HG03108 (cell line): ENCODE measurements around the gene OTOP1.
"Not testable (repeated sequence)": the region's sequence is repeated elsewhere in the genome, so short reads cannot be mapped to it uniquely, and the experiment has no call there.

Experiments
- ATAC-seq: cut with Tn5 transposase; IDR thresholded peaks from one replicate; pipeline ENCODE4 v1.9.1; 2021; ENCODE audit warnings: moderate library complexity; ENCODE audit not compliant: unreplicated experiment

OTOP1 gene

DNA sequence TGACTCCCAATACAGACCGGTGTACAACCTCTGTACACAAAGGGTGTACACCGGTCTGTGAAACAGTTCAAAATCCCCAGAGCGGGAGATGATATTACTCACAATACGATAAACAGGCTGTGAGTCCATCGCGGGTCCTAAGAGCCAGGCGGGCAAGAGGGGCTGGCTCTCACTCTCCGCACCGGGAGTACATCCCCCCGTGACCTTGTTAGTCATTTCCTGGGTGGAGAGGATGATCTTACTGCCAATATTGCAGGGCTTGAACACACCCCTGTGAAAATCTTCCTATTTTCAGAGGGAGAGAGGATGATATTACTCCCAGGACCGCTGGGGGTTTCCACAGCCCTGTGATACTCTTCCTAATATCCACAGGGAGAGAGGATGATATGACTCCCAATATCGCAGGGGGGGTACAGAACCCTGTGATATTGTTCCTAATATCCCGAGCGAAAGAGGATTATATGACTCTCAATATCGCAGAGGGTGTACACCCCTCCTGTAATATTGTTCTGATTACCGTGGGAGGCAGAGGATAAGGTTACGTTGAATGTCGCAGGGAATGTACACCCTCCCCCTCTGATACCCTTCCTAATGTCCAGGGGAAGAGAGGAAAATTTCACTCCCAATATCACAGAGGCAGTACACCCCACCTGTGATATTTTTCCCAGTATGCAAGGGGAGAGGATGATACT, 60.9 kb downstream of the OTOP1 start:
- not testable (repeated sequence) for ATAC-seq

DNA sequence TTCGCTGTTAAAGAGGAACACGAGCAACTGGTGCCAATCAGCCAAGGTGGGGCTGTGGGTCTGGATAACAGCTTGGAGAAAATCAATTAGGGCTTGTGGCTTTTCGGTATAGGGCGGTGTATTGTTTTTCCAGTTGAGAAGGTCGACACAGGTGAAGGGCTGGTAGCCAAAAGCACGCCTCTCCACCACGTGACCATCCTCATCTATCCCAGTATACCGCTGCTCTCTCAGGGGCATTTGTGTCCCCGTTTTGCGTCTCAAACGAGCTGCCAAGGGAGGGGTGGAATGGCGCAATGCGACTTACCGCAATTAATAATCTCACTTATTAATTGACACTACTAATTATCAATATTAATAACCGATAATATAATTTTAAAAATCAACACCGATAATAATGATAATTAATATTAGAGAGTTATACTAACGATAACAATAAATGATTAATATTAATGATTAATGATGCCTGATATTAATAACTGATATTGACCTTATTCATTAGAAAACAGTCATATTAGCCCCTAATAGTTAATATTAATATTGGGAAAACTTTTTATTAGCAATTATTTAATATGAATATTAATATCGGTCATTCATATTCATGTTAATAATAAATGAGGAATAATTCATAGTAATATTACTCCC, 62.1 kb downstream of the OTOP1 start:
- not testable (repeated sequence) for ATAC-seq

GRCh38 chr4:4162186-4162585, 64.5 kb downstream of the OTOP1 start:
- not testable (repeated sequence) for ATAC-seq

GRCh38 chr4:4160956-4161665, 65.6 kb downstream of the OTOP1 start:
- not testable (repeated sequence) for ATAC-seq

DNA sequence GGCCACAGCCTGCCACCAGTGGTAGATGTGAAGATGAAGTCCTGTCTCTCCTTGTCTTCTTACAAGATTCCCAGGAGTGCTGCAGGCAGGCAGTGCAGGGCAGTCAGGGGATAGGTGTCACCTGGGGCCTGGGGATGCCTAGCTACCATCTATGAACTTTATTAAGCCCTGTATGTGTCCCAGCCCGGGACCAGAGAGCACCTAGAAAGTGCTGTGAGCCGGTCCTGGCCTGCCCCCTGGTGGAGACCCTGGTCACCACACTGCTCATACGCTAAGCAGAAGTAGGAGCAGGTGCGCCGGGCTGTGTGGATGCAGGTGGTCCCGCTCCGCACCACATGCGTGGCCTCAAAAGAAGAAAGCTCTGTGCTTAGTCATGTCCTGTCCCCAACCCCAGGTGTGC, 81.1 kb downstream of the OTOP1 start:
- not testable (repeated sequence) for ATAC-seq

GRCh38 chr4:4143376-4143775, 83.4 kb downstream of the OTOP1 start:
- not testable (repeated sequence) for ATAC-seq

DNA sequence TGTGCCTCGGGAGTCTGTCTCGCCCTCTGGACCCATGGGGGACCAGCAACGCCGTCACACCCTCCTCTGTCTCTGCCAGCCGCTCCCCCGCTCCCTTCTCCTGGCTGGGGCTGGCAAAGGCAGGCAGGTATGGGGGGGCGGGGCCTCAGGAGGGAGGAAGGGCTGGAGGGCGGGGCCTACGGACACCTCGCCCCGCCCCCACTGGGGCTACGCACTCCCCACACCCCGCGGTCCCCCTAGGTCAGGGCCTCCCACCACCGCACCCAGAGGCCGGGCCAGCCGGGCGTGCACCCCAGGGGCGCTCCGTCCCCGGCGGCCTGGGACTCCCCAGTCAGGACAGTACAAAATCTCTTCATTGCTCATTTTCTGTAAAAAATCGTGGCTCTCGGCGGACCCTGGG, 84.0 kb downstream of the OTOP1 start:
- ATAC-seq, result not testable (repeated sequence)

DNA sequence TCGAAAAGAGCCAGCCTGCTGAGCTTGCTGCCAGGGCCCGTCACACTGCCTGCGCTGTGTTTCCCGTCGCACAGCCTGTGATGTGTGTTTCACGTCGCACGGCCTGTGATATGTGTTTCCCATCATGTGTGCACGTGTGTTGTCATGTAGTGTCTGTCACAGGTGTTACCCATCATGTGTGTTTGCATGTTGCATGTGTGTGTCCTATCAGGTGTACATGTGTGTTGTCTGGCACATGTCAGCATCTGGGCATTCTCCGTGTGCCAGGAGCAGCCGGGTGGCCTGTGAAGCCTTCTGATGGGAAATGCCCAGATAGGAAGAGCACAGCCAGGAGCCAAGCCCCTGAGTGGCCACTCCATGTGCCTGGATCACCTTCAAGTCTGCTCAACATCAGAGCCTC, 85.5 kb downstream of the OTOP1 start:
- ATAC-seq, result not testable (repeated sequence)
